GM12874 (cell line): Measurements from ENCODE around the gene APBA2.
A peak's percentile ranks its signal among the peaks of the same experiment; 100 is the strongest.

Experiments
- CTCF ChIP-seq: IDR thresholded peaks from 2 replicates; pipeline ENCODE4 v1.5.1; 2011; ENCODE audit warnings: low read depth, mild to moderate bottlenecking, control low read depth, low read length, moderate library complexity; ENCODE audit not compliant: insufficient read depth

APBA2 gene

GRCh38 chr15:28931828-28932227 is 46.1 kb downstream of the APBA2 start:
- TF ChIP-seq CTCF: no peak

- no peak for TF ChIP-seq CTCF
These were observed 46.6 kb downstream of the APBA2 start for GRCh38 chr15:28932361-28932760.

GRCh38 chr15:28933710-28934445 is 48.1 kb downstream of the APBA2 start:
- TF ChIP-seq CTCF: no peak

- TF ChIP-seq CTCF: no peak
These were observed 48.9 kb downstream of the APBA2 start for GRCh38 chr15:28934645-28935044.

GRCh38 chr15:28935316-28935715 is 49.5 kb downstream of the APBA2 start:
- TF ChIP-seq CTCF: peak; percentile 47; the same call in 1 of the 2 replicates

GRCh38 chr15:28936081-28936480 is 50.3 kb downstream of the APBA2 start:
- TF ChIP-seq CTCF: no peak

- no peak for TF ChIP-seq CTCF
These were observed 50.7 kb downstream of the APBA2 start for GRCh38 chr15:28936481-28936881.

- TF ChIP-seq CTCF: no peak
These were observed 51.5 kb downstream of the APBA2 start for GRCh38 chr15:28937271-28937670.
